Measurements from ENCODE around the gene PPP2R2B. TPM values are rescaled to one million over a fixed set of nuclear protein-coding genes. Genes with fewer than 3 reads are reported as not detected.

The PPP2R2B gene
- polyA plus RNA-seq, 1 donor (not counting 4 experiments of a cell fraction or from before 2014, with no cell fraction given), result 0.33 TPM

- Histone ChIP-seq H4K20me1 (ENCODE audit: control insufficient read depth, extremely low read depth, insufficient read depth, low read length) (no peaks in the 10 kb centered on the region), H3K27me3 (ENCODE audit: control insufficient read depth, extremely low read depth, insufficient read depth, low read length) (no peaks in the 10 kb centered on the region), H3K9me3 (ENCODE audit: control insufficient read depth, low read depth, low read length) (no peaks in the 10 kb centered on the region), H3K4me1 (ENCODE audit: control insufficient read depth, extremely low read depth, insufficient read depth, low read length) (no peaks in the 10 kb centered on the region), H3K4me3 (ENCODE audit: control insufficient read depth in 2 of 3, extremely low read depth in 1 of 3, insufficient read depth in 2 of 3, low read depth in 1 of 3, low read length in 3 of 3) (no peak overlapping the region), H3K79me2 (ENCODE audit: control insufficient read depth, insufficient read depth, low read length) (no peaks in the 10 kb centered on the region), H3K9me1 (ENCODE audit: control insufficient read depth, extremely low read depth, insufficient read depth, low read length) (no peaks in the 10 kb centered on the region), H3K36me3 (ENCODE audit: control insufficient read depth in 2 of 2, extremely low read depth in 1 of 2, insufficient read depth in 2 of 2, low read length in 2 of 2) (no peaks in the 10 kb centered on the region), H3K4me2 (ENCODE audit: control insufficient read depth, extremely low read depth, insufficient read depth, low read depth, low read length) (no peak overlapping the region), H3K9ac (ENCODE audit: control insufficient read depth, extremely low read depth, insufficient read depth, low read length) (no peak overlapping the region), H3K27ac (ENCODE audit: control insufficient read depth, insufficient read depth, low read length) (no peak overlapping the region), H2AFZ (ENCODE audit: control insufficient read depth, low read length) (no peak overlapping the region)
- DNase-seq (ENCODE audit: low read depth, low spot score) (no peak), FAIRE-seq (no peak)
- dilution Hi-C loops (cut with MboI; ENCODE audit: extremely low pct_ligation_motif_present, low sequenced_read_pairs), result no loop called here
- TF ChIP-seq EZH2 (IDR thresholded peaks at IDR 0.05; ENCODE audit: low read length) (no peak), CTCF (optimal IDR thresholded peaks at IDR 0.05 in 1 of 3, IDR thresholded peaks at IDR 0.05 in 1 of 3, conservative IDR thresholded peaks at IDR 0.05 in 1 of 3; ENCODE audit: extremely low read depth in 1 of 3, insufficient read depth in 2 of 3, low read length in 3 of 3) (no peak)
These were observed 57.6 kb downstream of the PPP2R2B start for GRCh38 chr5:146820987-146821386.

- DNase-seq (ENCODE audit: low read depth, low spot score) (no peak), FAIRE-seq (no peak)
- no peaks in the 10 kb centered on the region for H3K9me1 ChIP-seq (ENCODE audit: control insufficient read depth, extremely low read depth, insufficient read depth, low read length)
- no peaks in the 10 kb centered on the region for H4K20me1 ChIP-seq (ENCODE audit: control insufficient read depth, extremely low read depth, insufficient read depth, low read length)
- no peak overlapping the region for H3K4me2 ChIP-seq (ENCODE audit: control insufficient read depth, extremely low read depth, insufficient read depth, low read depth, low read length)
- no peak overlapping the region for H3K9ac ChIP-seq (ENCODE audit: control insufficient read depth, extremely low read depth, insufficient read depth, low read length)
- H3K4me3 ChIP-seq (ENCODE audit: control insufficient read depth in 2 of 3, extremely low read depth in 1 of 3, insufficient read depth in 2 of 3, low read depth in 1 of 3, low read length in 3 of 3), result no peak overlapping the region
- H3K9me3 ChIP-seq (ENCODE audit: control insufficient read depth, low read depth, low read length), result no peaks in the 10 kb centered on the region
- H3K4me1 ChIP-seq (ENCODE audit: control insufficient read depth, extremely low read depth, insufficient read depth, low read length), result peaks cover 8% of the 10 kb centered on the region
- H3K27ac ChIP-seq (ENCODE audit: control insufficient read depth, insufficient read depth, low read length), result no peak overlapping the region
- H2AFZ ChIP-seq (ENCODE audit: control insufficient read depth, low read length), result no peak overlapping the region
- no peak for TF ChIP-seq CTCF (optimal IDR thresholded peaks at IDR 0.05 in 1 of 3, IDR thresholded peaks at IDR 0.05 in 1 of 3, conservative IDR thresholded peaks at IDR 0.05 in 1 of 3; ENCODE audit: extremely low read depth in 1 of 3, insufficient read depth in 2 of 3, low read length in 3 of 3)
- no peak for TF ChIP-seq EZH2 (IDR thresholded peaks at IDR 0.05; ENCODE audit: low read length)
- no peaks in the 10 kb centered on the region for H3K79me2 ChIP-seq (ENCODE audit: control insufficient read depth, insufficient read depth, low read length)
- dilution Hi-C loops (cut with MboI; ENCODE audit: extremely low pct_ligation_motif_present, low sequenced_read_pairs), result no loop called here
- H3K27me3 ChIP-seq (ENCODE audit: control insufficient read depth, extremely low read depth, insufficient read depth, low read length), result no peaks in the 10 kb centered on the region
- no peaks in the 10 kb centered on the region for H3K36me3 ChIP-seq (ENCODE audit: control insufficient read depth in 2 of 2, extremely low read depth in 1 of 2, insufficient read depth in 2 of 2, low read length in 2 of 2)
These were observed 59.7 kb downstream of the PPP2R2B start for GRCh38 chr5:146818822-146819221.
